OCI-LY1 (cell line): ENCODE results near the gene SH3PXD2A.
A peak's percentile ranks its signal among the peaks of the same experiment; 100 is the strongest.

ENCODE experiments used
- H2AFZ ChIP-seq: fragments of 200-600 bp; sonication (generic), shearing (Covaris generic); 2 replicates; pipeline ENCODE4 v1.6.0; 2014; ENCODE audit warnings: antibody characterized with exemption, mild to moderate bottlenecking, low read length
- H3F3A ChIP-seq: fragments of 200-600 bp; sonication (generic), shearing (Covaris generic); 2 replicates; pipeline ENCODE4 v1.6.0; 2014; ENCODE audit warnings: mild to moderate bottlenecking, antibody characterized with exemption, low read length, moderate library complexity; ENCODE audit not compliant: insufficient read depth
- H3K27ac ChIP-seq: fragments of 200-600 bp; sonication (generic); 2 replicates; pipeline ENCODE4 v1.5.1; 2014; ENCODE audit warnings: low read length, mixed run types, mild to moderate bottlenecking, low read depth; ENCODE audit not compliant: poor library complexity, severe bottlenecking
- H3K27me3 ChIP-seq: fragments of 200-600 bp; sonication (generic); 2 replicates; pipeline ENCODE4 v1.6.0; 2014; ENCODE audit warnings: antibody characterized with exemption, mild to moderate bottlenecking, low read length, moderate library complexity; ENCODE audit not compliant: insufficient read depth
- H3K36me3 ChIP-seq: fragments of 200-600 bp; sonication (generic); 2 replicates; pipeline ENCODE4 v1.6.1; 2014; ENCODE audit warnings: mild to moderate bottlenecking, antibody characterized with exemption, low read length, moderate library complexity, mixed read lengths; ENCODE audit not compliant: insufficient read depth
- H3K4me1 ChIP-seq: fragments of 200-600 bp; sonication (generic); 2 replicates; pipeline ENCODE4 v1.5.1; 2014; ENCODE audit warnings: mild to moderate bottlenecking, low read length, moderate library complexity; ENCODE audit not compliant: insufficient read depth, severe bottlenecking
- H3K4me2 ChIP-seq: fragments of 200-600 bp; sonication (generic), shearing (Covaris generic); 2 replicates; pipeline ENCODE4 v1.6.1; 2014; ENCODE audit warnings: low read length
- H3K4me3 ChIP-seq: fragments of 200-600 bp; sonication (generic); 2 replicates; pipeline ENCODE4 v1.5.1; 2014; ENCODE audit warnings: low read length, low read depth, mild to moderate bottlenecking, mixed read lengths; ENCODE audit not compliant: poor library complexity, severe bottlenecking
- H3K79me2 ChIP-seq: fragments of 200-600 bp; shearing (Covaris generic); 2 replicates; pipeline ENCODE4 v1.6.1; 2016; ENCODE audit warnings: mixed run types, low read length, mixed read lengths; ENCODE audit not compliant: insufficient read depth
- H3K9ac ChIP-seq: fragments of 200-600 bp; sonication (generic), shearing (Covaris generic); 2 replicates; pipeline ENCODE4 v1.6.1; 2014; ENCODE audit warnings: mild to moderate bottlenecking, low read length, mixed read lengths
- H3K9me2 ChIP-seq: fragments of 200-600 bp; sonication (generic), shearing (Covaris generic); 2 replicates; pipeline ENCODE4 v1.6.1; 2014; ENCODE audit warnings: low read depth, mild to moderate bottlenecking, low read length, mixed read lengths
- H3K9me3 ChIP-seq: fragments of 200-600 bp; shearing (Covaris generic); 2 replicates; pipeline ENCODE4 v1.6.1; 2014; ENCODE audit warnings: low read length, mixed read lengths
- H4K20me1 ChIP-seq: fragments of 200-600 bp; sonication (generic), shearing (Covaris generic); 2 replicates; pipeline ENCODE4 v1.6.0; 2016; ENCODE audit warnings: mild to moderate bottlenecking, low read length; ENCODE audit not compliant: insufficient read depth
- EZH2 ChIP-seq: fragments of 200-600 bp; sonication (generic), shearing (Covaris generic); IDR thresholded peaks from 2 replicates; pipeline ENCODE4 v1.8.0; 2017; ENCODE audit warnings: borderline replicate concordance, mixed run types, mild to moderate bottlenecking, antibody characterized with exemption, low read length, moderate library complexity, mixed read lengths
- TF ChIP-seq, protein P1 (sequence below): fragments of 200-600 bp; sonication (generic), shearing (Covaris generic); IDR thresholded peaks from 2 replicates; pipeline ENCODE4 v1.5.1; 2017; ENCODE audit warnings: mild to moderate bottlenecking, antibody characterized with exemption, low read length, moderate library complexity, mixed read lengths

SH3PXD2A gene

DNA sequence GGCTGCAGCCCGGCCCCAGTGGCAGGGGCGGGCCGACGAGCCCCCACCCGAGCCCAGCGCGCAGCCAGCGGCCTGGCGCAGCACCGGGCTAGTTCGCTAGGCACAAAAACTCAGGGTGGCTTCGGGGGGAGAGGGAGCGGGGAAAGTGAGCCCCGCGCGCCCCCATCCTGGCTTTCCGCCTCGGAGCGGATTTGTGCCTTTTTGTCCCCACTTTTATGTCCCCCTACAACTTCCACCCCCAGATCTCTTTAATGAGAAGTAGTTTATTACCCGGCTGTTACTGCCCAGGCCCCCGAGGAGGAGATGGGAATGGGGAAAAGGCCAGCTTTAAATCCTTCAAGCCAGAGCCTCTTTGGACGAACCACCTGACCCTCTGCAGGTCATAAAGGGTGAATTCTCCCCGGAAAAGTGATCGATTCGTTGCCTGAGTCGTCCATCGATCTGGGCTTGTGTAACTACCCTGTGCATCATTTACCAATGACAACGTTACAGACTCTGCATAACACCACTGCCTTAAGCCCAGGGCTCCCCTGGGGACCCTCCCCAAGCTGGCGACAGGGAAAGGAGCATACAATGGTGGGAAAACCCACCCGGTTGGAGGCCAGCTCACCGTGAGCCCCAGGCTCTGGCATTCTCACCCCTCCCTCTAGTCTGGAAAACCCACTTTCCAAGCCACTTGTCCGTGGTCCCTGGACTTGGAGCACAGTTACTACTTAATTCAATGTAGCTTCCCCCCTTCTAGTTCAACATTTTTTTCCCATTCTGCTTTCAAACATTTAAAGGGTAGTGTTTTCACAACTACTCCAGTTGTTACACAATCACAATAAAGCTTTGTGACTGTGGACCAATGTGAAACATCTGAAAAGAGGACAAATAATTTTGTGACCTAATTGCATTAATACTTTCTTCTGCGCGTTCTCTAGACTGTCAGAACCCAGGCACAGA is 748 bp upstream of the SH3PXD2A start:
- Histone ChIP-seq H2AFZ (no peak overlapping the region), H3K4me3 (no peak overlapping the region)

GRCh38 chr10:103854686-103855391 is 537 bp downstream of the SH3PXD2A start:
- H3K4me2 ChIP-seq = no peak overlapping the region; the same call in 1 of the 2 replicates

More for the DNA sequence above, 748 bp upstream of the SH3PXD2A start:
- H4K20me1 ChIP-seq = no peaks in the 10 kb centered on the region
- H3K4me2 ChIP-seq = no peak overlapping the region
- no peaks in the 10 kb centered on the region for H3K27me3 ChIP-seq
- H3K27ac ChIP-seq = no peak overlapping the region
- H3K9ac ChIP-seq = no peak overlapping the region
- H3K9me2 ChIP-seq = no peaks in the 10 kb centered on the region
- H3K36me3 ChIP-seq = no peaks in the 10 kb centered on the region
- no peaks in the 10 kb centered on the region for H3F3A ChIP-seq
- H3K9me3 ChIP-seq = no peaks in the 10 kb centered on the region
- no peaks in the 10 kb centered on the region for H3K79me2 ChIP-seq
- TF ChIP-seq EZH2 = no peak
- TF ChIP-seq, protein P1, sequence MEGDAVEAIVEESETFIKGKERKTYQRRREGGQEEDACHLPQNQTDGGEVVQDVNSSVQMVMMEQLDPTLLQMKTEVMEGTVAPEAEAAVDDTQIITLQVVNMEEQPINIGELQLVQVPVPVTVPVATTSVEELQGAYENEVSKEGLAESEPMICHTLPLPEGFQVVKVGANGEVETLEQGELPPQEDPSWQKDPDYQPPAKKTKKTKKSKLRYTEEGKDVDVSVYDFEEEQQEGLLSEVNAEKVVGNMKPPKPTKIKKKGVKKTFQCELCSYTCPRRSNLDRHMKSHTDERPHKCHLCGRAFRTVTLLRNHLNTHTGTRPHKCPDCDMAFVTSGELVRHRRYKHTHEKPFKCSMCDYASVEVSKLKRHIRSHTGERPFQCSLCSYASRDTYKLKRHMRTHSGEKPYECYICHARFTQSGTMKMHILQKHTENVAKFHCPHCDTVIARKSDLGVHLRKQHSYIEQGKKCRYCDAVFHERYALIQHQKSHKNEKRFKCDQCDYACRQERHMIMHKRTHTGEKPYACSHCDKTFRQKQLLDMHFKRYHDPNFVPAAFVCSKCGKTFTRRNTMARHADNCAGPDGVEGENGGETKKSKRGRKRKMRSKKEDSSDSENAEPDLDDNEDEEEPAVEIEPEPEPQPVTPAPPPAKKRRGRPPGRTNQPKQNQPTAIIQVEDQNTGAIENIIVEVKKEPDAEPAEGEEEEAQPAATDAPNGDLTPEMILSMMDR = no peak
- peaks cover 6% of the 10 kb centered on the region for H3K4me1 ChIP-seq

DNA sequence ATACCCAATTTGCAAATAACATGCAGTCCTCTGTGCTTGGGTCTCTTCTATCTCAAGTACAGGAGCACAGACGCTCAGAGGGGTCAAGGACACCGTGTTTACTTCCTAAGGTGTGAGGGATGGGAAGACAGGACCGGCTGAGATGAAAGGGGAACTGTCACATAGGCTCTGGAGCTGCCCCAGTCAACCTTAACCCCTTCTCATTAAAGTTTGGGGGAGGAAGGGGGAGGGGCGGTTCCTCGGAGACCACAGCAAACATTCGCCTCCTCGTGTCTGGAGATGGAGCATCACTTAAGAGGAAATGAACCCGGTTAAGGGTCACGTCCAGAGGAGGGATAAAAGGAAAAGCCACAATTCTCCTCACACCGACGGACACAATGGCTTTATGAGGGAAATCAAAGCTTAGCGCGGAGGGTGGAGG is 1.1 kb downstream of the SH3PXD2A start:
- no peaks in the 10 kb centered on the region for H3F3A ChIP-seq
- no peak overlapping the region for H3K27ac ChIP-seq
- H3K4me3 ChIP-seq = no peak overlapping the region
- peak overlapping the region; percentile 5; the same call in 1 of the 2 replicates for H3K4me2 ChIP-seq
- TF ChIP-seq EZH2 = no peak
- TF ChIP-seq, protein P1 = no peak
- H3K36me3 ChIP-seq = no peaks in the 10 kb centered on the region
- H3K4me1 ChIP-seq = peaks cover 6% of the 10 kb centered on the region
- H3K9me2 ChIP-seq = no peaks in the 10 kb centered on the region
- no peaks in the 10 kb centered on the region for H3K9me3 ChIP-seq
- H3K9ac ChIP-seq = no peak overlapping the region
- no peaks in the 10 kb centered on the region for H3K27me3 ChIP-seq
- H4K20me1 ChIP-seq = no peaks in the 10 kb centered on the region
- H3K79me2 ChIP-seq = no peaks in the 10 kb centered on the region
- no peak overlapping the region for H2AFZ ChIP-seq

More at GRCh38 chr10:103854686-103855391, 537 bp downstream of the SH3PXD2A start:
- Histone ChIP-seq H2AFZ (no peak overlapping the region), H3K27me3 (no peaks in the 10 kb centered on the region), H3K4me1 (peaks cover 6% of the 10 kb centered on the region), H3K27ac (no peak overlapping the region), H3K36me3 (no peaks in the 10 kb centered on the region), H3K9me2 (no peaks in the 10 kb centered on the region), H3F3A (no peaks in the 10 kb centered on the region), H3K9ac (no peak overlapping the region), H3K9me3 (no peaks in the 10 kb centered on the region), H4K20me1 (no peaks in the 10 kb centered on the region), H3K4me3 (no peak overlapping the region), H3K79me2 (no peaks in the 10 kb centered on the region)
- TF ChIP-seq, protein P1 = no peak
- no peak for TF ChIP-seq EZH2
